ENCODE results near the gene CARD11.

GRCh38 chr7:2863461-2864066 lies 180.1 kb downstream of the CARD11 start:
- no peak for TF ChIP-seq CTCF (IDR thresholded peaks at IDR 0.05; ENCODE audit: poor library complexity, severe bottlenecking)
- TF ChIP-seq SMC3 (conservative IDR thresholded peaks at IDR 0.05; ENCODE audit: poor library complexity) = no peak
- no peak for TF ChIP-seq RAD21 (conservative IDR thresholded peaks at IDR 0.05)
- no peak for TF ChIP-seq POLR2AphosphoS5 (IDR thresholded peaks at IDR 0.05)
- no peak for TF ChIP-seq EZH2 (IDR thresholded peaks at IDR 0.05; ENCODE audit: borderline replicate concordance, insufficient read depth, low read length, poor library complexity, severe bottlenecking)
- no peak for TF ChIP-seq EP300 (conservative IDR thresholded peaks at IDR 0.05; ENCODE audit: poor library complexity, severe bottlenecking)
- no peak for TF ChIP-seq MXI1 (conservative IDR thresholded peaks at IDR 0.05; ENCODE audit: poor library complexity, severe bottlenecking)
- TF ChIP-seq TAF1 (IDR thresholded peaks at IDR 0.05; ENCODE audit: low read depth) = no peak
- TF ChIP-seq REST (IDR thresholded peaks at IDR 0.05; ENCODE audit: borderline replicate concordance) = no peak
